HG02870 (cell line): Measurements from ENCODE around the gene MED31.
"Not testable (repeated sequence)": the region's sequence is repeated elsewhere in the genome, so short reads cannot be mapped to it uniquely, and the experiment has no call there.

Source experiments
- ATAC-seq: cut with Tn5 transposase; IDR thresholded peaks from one replicate; pipeline ENCODE4 v1.9.1; 2021; ENCODE audit warnings: mild to moderate bottlenecking, moderate library complexity; ENCODE audit not compliant: unreplicated experiment

MED31 gene

GRCh38 chr17:6656797-6657632, 5.6 kb upstream of the MED31 start:
- not testable (repeated sequence) for ATAC-seq

GRCh38 chr17:6655732-6656361, 4.4 kb upstream of the MED31 start:
- ATAC-seq = not testable (repeated sequence)

- no peak for ATAC-seq
These were observed 3.7 kb upstream of the MED31 start for GRCh38 chr17:6654841-6655731.

- peak; percentile 21 for ATAC-seq
These were observed 581 bp upstream of the MED31 start for GRCh38 chr17:6651919-6652452.

- ATAC-seq = no peak
These were observed 3.2 kb downstream of the MED31 start for GRCh38 chr17:6648181-6648580.

GRCh38 chr17:6643451-6644125, 7.8 kb downstream of the MED31 start:
- no peak for ATAC-seq

GRCh38 chr17:6642592-6642991, 8.8 kb downstream of the MED31 start:
- no peak for ATAC-seq

GRCh38 chr17:6641247-6641863, 10.1 kb downstream of the MED31 start:
- no peak for ATAC-seq

GRCh38 chr17:6640536-6641246, 10.7 kb downstream of the MED31 start, which contains the start of the genes KIAA0753 and TXNDC17:
Gene KIAA0753 (minus strand): TSS chr17:6640711. CDS start chr17:6635103, 5,608 bp downstream.
Gene TXNDC17 (plus strand): TSS chr17:6641060. CDS start chr17:6641083, 23 bp downstream.
- peak; percentile 87 for ATAC-seq

- peak; percentile 14 for ATAC-seq
These were observed 11.5 kb downstream of the MED31 start for GRCh38 chr17:6639586-6640535.

GRCh38 chr17:6639014-6639585, 12.3 kb downstream of the MED31 start:
- no peak for ATAC-seq

- ATAC-seq = no peak
These were observed 13.1 kb downstream of the MED31 start for GRCh38 chr17:6638046-6638908.

GRCh38 chr17:6637458-6637840, 14.0 kb downstream of the MED31 start:
- no peak for ATAC-seq

GRCh38 chr17:6636616-6637457, 14.6 kb downstream of the MED31 start:
- ATAC-seq = no peak

GRCh38 chr17:6636105-6636504, 15.3 kb downstream of the MED31 start:
- ATAC-seq = no peak

GRCh38 chr17:6633263-6633662, 18.1 kb downstream of the MED31 start:
- no peak for ATAC-seq
